Activated B cell treated with CpG ODN at 0.5 μM for 24 hours (primary cell): ENCODE data around the gene MRFAP1L1. TPM values are rescaled to one million over a fixed set of nuclear protein-coding genes. Genes with fewer than 3 reads are reported as not detected.

ENCODE experiments used
- ATAC-seq: fragments of 200-7000 bp; cut with Tn5 transposase; one replicate; pipeline ENCODE4 v1.10.0; 2021; ENCODE audit warnings: low read depth, mild to moderate bottlenecking, moderate library complexity
- CTCF ChIA-PET: fragments of 350-600 bp; sonication (Branson Sonifier 250); formaldehyde crosslinking; loops from one replicate; lab custom pipeline; 2021; ENCODE audit warnings: antibody characterized with exemption; lab: Charles Lee
- POLR2A ChIA-PET: fragments of 350-600 bp; sonication (Branson Sonifier 250); formaldehyde crosslinking; loops from one replicate; lab custom pipeline; 2021; ENCODE audit warnings: antibody characterized with exemption; lab: Charles Lee
- DNase-seq: peaks from one replicate; pipeline ENCODE4 v3.0.0; 2022
- H3K27ac Mint-ChIP-seq: one replicate; pipeline ENCODE4 v1.8.0; 2020; ENCODE audit warnings: mixed read lengths
- H3K27me3 Mint-ChIP-seq: one replicate; pipeline ENCODE4 v1.8.0; 2021; ENCODE audit warnings: mixed read lengths
- H3K36me3 Mint-ChIP-seq: one replicate; pipeline ENCODE4 v1.8.0; 2021; ENCODE audit warnings: low read depth, mixed read lengths
- H3K4me1 Mint-ChIP-seq: one replicate; pipeline ENCODE4 v1.8.0; 2021; ENCODE audit warnings: mixed read lengths
- H3K4me3 Mint-ChIP-seq: one replicate; pipeline ENCODE4 v1.8.0; 2020; ENCODE audit warnings: mild to moderate bottlenecking, mixed read lengths
- H3K9me3 Mint-ChIP-seq: one replicate; pipeline ENCODE4 v1.8.0; 2020; ENCODE audit warnings: mixed read lengths
- intact Hi-C: fragments of 100-400 bp; cut with micrococcal nuclease; formaldehyde crosslinking; loops from one replicate; pipeline ENCODE4 v1.15.1; 2024
- total RNA-seq: library from RNA; stranded (reverse); gene quantifications from 2 replicates; pipeline ENCODE4 v1.2.3, GENCODE V29; 2022
- TF ChIP-seq, protein P1 (sequence below): fragments of 200-600 bp; IDR thresholded peaks from one replicate; pipeline ENCODE4 v1.8.0; 2022; ENCODE audit warnings: antibody characterized with exemption, mild to moderate bottlenecking

The MRFAP1L1 gene
- total RNA-seq, 1 donor from 2014 or later, result 39.1 TPM

DNA sequence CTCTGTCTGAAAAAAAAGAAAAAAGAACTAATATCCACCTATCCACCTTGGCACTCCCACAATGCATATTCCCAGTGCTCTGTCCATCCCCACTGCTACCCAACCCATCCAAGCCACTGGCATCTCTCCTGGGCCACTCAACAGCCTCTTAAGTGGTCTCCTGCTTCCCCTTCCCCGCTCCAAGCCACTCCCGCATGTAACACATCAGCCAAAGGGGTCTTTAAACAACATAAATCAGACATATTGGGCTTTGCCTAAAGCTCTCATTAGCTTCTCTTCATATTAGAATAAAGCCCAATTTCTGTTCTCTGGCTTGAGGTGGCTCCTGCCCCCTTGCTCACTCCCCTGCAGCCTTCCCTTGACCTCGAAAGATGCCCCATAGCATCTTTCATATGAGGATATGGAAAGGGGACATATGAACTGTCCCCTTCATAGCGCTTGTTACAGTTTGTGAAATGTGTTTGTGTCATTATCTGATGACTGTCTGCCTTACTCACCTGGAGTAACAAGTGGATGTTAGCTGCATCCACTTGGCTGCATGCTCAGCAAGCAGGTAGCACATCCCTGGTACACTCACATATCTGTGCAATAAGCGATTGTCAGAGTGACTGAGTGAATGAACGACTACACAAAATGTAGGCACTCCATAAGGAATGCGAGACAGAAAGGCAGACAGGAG, 9.4 kb upstream of the MRFAP1L1 start:
- Mint-ChIP-seq H3K36me3 (peaks cover 13% of the 10 kb centered on the region), H3K9me3 (no peaks in the 10 kb centered on the region), H3K4me1 (peaks cover 37% of the 10 kb centered on the region), H3K27ac (no peak overlapping the region), H3K27me3 (no peaks in the 10 kb centered on the region), H3K4me3 (peak overlapping the region; percentile 8)
- intact Hi-C loops, result loop anchor here (5.0 kb wide), 1 partner anchor 452 kb away; the partner anchor contains the start of gene WFS1
- ChIA-PET POLR2A (interaction anchor here (0.7 to 3.8 kb wide), 6 partner anchors 7 to 349 kb away, joined by 3 to 52 read pairs (median 6); partner anchors contain the start of genes GRPEL1, MRFAP1 and MRFAP1L1), CTCF (interaction anchor here (0.8 to 7.2 kb wide), 4 partner anchors 150 to 351 kb away, joined by 3 to 117 read pairs (median 40); partner anchors contain the start of gene GRPEL1)
- TF ChIP-seq, protein P1, sequence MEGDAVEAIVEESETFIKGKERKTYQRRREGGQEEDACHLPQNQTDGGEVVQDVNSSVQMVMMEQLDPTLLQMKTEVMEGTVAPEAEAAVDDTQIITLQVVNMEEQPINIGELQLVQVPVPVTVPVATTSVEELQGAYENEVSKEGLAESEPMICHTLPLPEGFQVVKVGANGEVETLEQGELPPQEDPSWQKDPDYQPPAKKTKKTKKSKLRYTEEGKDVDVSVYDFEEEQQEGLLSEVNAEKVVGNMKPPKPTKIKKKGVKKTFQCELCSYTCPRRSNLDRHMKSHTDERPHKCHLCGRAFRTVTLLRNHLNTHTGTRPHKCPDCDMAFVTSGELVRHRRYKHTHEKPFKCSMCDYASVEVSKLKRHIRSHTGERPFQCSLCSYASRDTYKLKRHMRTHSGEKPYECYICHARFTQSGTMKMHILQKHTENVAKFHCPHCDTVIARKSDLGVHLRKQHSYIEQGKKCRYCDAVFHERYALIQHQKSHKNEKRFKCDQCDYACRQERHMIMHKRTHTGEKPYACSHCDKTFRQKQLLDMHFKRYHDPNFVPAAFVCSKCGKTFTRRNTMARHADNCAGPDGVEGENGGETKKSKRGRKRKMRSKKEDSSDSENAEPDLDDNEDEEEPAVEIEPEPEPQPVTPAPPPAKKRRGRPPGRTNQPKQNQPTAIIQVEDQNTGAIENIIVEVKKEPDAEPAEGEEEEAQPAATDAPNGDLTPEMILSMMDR, result no peak
- no peak for ATAC-seq
- DNase-seq, result no peak

DNA sequence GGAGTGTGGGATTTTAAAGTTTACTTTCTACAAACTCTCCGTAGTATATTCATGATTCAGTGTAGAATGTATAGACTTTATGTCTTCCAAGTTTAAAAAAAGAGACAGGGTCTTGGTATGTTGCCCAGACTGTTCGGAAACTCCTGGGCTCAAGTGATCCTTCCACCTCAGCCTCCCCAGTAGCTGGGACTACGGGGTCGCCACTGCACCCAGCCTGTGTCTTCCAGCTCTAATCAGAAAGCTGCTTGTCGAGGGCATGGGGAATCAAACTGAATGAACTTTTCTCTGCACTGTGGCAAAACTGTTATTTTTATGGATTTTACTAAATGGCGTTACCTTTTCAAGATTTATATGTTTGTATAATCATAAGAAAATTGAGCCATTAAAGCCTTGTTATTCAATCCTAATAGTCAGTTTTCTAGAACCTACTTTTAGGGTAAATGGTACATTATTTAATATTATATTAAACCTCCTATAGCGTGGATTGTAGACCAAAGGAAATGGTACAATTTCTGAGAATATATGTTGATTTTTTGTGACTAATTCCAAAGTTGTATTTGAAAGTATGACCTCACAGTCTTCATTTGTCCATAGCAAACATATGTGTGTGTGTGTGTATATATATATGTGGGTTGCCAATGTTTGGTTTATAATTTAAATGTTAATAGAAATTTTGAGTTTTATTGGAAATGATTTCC, 7.4 kb upstream of the MRFAP1L1 start:
- H3K36me3 Mint-ChIP-seq, result peaks cover 13% of the 10 kb centered on the region
- ChIA-PET POLR2A (interaction anchor here (0.6 to 3.8 kb wide), 13 partner anchors 8 to 351 kb away, joined by 3 to 52 read pairs (median 6); partner anchors contain the start of genes GRPEL1, MAN2B2, MRFAP1 and TADA2B), CTCF (interaction anchor here (6.6 to 7.2 kb wide), 2 partner anchors 157 to 353 kb away, joined by 77 to 117 read pairs; partner anchors contain the start of gene GRPEL1)
- H3K4me3 Mint-ChIP-seq, result peak overlapping the region; percentile 91
- peak overlapping the region; percentile 83 for H3K27ac Mint-ChIP-seq
- TF ChIP-seq, protein P1, result no peak
- DNase-seq, result no peak
- H3K27me3 Mint-ChIP-seq, result peaks cover 3% of the 10 kb centered on the region
- intact Hi-C loops, result loop anchor here (1.0 to 5.0 kb wide), 10 partner anchors 10 to 450 kb away; partner anchors contain the start of genes GRPEL1, KIAA0232, MAN2B2 and MRFAP1
- peaks cover 37% of the 10 kb centered on the region for H3K4me1 Mint-ChIP-seq
- no peaks in the 10 kb centered on the region for H3K9me3 Mint-ChIP-seq
- ATAC-seq, result no peak

DNA sequence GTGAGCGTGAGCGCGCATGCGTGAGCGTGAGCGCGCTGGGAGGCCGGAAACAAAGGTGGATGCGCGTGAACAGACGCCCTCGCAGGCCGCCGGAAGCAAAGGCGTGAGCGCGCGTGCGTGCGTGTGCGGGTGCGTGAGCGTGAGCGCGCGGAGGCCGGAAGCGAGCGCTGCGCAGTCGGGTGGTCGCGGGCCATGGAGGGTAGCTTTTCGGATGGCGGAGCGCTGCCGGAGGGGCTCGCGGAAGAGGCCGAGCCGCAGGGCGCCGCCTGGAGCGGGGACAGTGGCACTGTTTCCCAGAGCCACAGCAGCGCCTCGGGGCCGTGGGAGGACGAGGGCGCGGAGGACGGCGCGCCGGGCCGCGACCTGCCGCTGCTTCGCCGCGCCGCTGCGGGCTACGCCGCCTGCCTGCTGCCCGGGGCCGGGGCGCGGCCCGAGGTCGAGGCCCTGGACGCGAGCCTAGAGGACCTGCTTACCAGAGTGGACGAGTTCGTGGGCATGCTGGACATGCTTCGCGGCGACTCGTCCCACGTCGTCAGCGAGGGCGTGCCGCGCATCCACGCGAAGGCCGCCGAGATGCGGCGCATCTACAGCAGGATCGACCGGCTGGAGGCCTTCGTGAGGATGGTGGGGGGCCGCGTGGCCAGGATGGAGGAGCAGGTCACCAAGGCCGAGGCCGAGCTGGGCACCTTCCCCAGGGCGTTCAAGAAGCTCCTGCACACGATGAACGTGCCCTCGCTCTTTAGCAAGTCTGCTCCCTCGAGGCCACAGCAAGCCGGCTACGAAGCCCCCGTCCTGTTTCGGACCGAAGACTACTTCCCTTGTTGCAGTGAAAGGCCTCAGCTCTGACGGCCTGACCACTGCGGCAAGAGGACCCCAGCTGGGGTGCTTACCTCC, 6.6 kb upstream of the MRFAP1L1 start, which contains the start of gene BLOC1S4:
TSS of gene BLOC1S4 (plus strand) at position 157 of the 894 bp plus-strand sequence. CDS start at position 193, 36 bp downstream.
- Mint-ChIP-seq H3K36me3 (peaks cover 13% of the 10 kb centered on the region), H3K27me3 (peaks cover 3% of the 10 kb centered on the region), H3K27ac (peak within 1 kb of the TSS; percentile 96), H3K9me3 (peaks cover 2% of the 10 kb centered on the region), H3K4me1 (peaks cover 39% of the 10 kb centered on the region), H3K4me3 (peak within 1 kb of the TSS; percentile 91)
- DNase-seq (peak; percentile 87), ATAC-seq (peak; percentile 85)
- ChIA-PET POLR2A (interaction anchor here (0.6 to 3.8 kb wide), 11 partner anchors 8 to 352 kb away, joined by 3 to 52 read pairs (median 6); partner anchors contain the start of genes GRPEL1, MAN2B2, MRFAP1 and TADA2B), CTCF (interaction anchor here (0.7 to 7.2 kb wide), 3 partner anchors 158 to 354 kb away, joined by 3 to 117 read pairs (median 77); partner anchors contain the start of gene GRPEL1)
- TF ChIP-seq, protein P1, result no peak
- intact Hi-C loops, result loop anchor here (1.0 to 5.0 kb wide), 10 partner anchors 9 to 449 kb away; partner anchors contain the start of genes GRPEL1, KIAA0232, MAN2B2 and MRFAP1

DNA sequence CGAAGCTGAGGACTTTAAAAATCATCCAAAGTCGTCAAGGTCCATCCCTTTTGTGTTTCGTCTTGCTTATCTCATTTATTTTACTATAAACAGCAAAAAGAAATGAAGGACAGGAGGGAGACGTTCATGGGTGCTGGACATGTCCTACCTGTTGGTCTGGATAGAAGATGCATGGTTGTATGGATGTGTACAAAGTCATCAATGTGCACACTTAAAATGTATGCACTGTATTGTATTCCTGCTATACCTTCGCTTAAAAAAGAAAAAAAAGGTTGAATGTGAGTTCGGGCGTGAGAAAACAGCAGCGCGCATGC, 6.0 kb upstream of the MRFAP1L1 start:
- Mint-ChIP-seq H3K36me3 (peaks cover 13% of the 10 kb centered on the region), H3K9me3 (peaks cover 8% of the 10 kb centered on the region), H3K27ac (peak overlapping the region; percentile 96), H3K27me3 (peaks cover 3% of the 10 kb centered on the region), H3K4me3 (peak overlapping the region; percentile 91), H3K4me1 (peaks cover 43% of the 10 kb centered on the region)
- ATAC-seq (no peak), DNase-seq (no peak)
- TF ChIP-seq, protein P1, result no peak
- ChIA-PET POLR2A (interaction anchor here (1.0 to 3.8 kb wide), 9 partner anchors 8 to 353 kb away, joined by 3 to 52 read pairs (median 7); partner anchors contain the start of genes GRPEL1, MAN2B2, MRFAP1 and TADA2B), CTCF (interaction anchor here (0.7 to 7.2 kb wide), 3 partner anchors 158 to 355 kb away, joined by 3 to 117 read pairs (median 77); partner anchors contain the start of gene GRPEL1)
- intact Hi-C loops, result loop anchor here (1.0 to 5.0 kb wide), 10 partner anchors 8 to 448 kb away; partner anchors contain the start of genes GRPEL1, KIAA0232, MAN2B2 and MRFAP1
